NCI-H2196 treated with DMSO at 0.1 percent for 48 hours (cell line): ENCODE measurements around the gene FBXO22.
"Not testable (repeated sequence)": the region's sequence is repeated elsewhere in the genome, so short reads cannot be mapped to it uniquely, and the experiment has no call there.

Source experiments
- DNase-seq: peaks from one replicate; lab custom pipeline; 2025; ENCODE audit not compliant: unreplicated experiment; lab: John Stamatoyannopoulos, UW

Gene FBXO22

GRCh38 chr15:75903331-75904239, at the start of gene FBXO22:
Gene FBXO22 (plus strand): TSS chr15:75903878. CDS start chr15:75903964, 86 bp downstream.
- peak; percentile 54 for DNase-seq

DNA sequence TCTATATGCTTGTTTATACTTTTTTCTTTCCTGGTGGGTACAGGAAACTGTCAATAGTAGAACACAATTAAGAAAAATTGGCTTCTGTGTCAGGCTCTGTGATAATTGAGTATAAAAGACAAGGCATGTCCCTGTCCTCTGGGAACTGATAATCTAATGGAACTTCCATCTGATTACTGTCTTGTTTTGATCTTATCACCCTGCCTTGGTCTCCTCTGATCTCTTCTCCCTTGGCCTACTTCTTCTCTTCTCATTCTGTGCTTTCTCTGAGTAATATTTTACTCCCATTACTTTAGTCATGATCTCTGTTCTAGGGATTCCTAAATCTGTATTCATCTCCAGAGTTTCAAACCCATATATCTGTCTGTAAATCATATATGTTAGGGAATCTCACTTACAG, 45.8 kb upstream of the FBXO22 start:
- DNase-seq, result no peak

GRCh38 chr15:75861750-75862402, 41.8 kb upstream of the FBXO22 start:
- DNase-seq, result no peak

DNA sequence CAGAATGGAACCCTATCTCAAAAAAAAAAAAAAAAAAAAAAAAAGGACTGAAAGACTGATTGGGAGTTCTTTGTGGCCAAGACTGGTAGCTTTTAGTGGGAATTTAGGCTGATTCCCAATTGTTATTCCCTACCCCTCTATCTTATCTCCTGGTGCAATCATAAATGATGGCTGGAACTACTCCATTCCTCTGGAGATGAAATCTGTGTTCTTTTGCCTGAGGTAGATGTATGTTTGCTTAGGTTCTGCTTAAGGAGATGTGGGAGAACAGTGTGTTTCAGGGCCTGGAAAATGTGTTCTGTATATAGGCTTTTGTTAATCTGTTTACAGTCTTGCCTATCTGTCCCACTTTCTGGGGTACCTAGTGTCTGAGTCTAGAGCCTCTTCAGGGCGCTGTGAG, 40.9 kb upstream of the FBXO22 start:
- DNase-seq, result no peak

GRCh38 chr15:75864213-75865059, 39.2 kb upstream of the FBXO22 start:
- no peak for DNase-seq

DNA sequence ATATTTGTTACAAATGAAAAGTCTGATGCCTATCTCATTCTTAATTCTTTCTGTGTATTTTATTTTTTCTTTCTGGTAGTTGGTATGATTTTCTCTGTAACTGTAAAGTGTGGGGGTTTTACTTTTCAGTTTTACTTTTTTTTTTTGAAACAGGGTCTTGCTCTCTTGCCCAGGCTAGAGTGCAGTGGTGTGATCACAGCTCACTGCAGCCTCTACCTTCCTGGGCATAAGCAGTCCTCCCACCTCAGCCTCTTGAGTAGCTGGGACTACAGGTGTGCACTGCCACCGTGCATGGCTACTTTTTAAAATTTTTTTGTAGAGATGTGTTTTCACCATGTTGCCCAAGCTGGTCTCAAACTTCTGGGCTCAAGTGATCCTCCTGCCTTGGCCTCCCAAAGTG, 37.6 kb upstream of the FBXO22 start:
- DNase-seq, result not testable (repeated sequence)

- DNase-seq, result no peak
These were observed 36.8 kb upstream of the FBXO22 start for GRCh38 chr15:75866916-75867315.

DNA sequence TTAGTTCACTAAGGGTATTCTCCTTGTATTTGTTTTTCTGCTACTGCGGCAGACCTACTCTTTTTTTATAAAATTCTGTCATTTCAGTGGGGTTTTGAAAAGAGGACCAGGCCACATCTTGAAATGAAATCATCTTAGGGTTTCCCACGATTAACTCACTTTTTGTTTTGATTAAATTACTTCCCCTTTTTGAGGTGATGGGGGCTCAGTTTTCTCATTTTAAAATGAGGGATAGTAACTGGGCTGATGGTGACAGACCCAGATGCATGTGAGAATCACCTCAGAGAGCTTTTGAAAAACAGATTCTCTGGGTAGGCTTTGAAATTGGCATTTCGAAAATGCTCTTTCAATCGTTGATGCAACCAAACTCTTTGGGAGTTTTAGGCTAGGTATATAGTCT, 36.2 kb upstream of the FBXO22 start:
- DNase-seq, result no peak

- DNase-seq, result no peak
These were observed 35.7 kb upstream of the FBXO22 start for GRCh38 chr15:75868019-75868418.

DNA sequence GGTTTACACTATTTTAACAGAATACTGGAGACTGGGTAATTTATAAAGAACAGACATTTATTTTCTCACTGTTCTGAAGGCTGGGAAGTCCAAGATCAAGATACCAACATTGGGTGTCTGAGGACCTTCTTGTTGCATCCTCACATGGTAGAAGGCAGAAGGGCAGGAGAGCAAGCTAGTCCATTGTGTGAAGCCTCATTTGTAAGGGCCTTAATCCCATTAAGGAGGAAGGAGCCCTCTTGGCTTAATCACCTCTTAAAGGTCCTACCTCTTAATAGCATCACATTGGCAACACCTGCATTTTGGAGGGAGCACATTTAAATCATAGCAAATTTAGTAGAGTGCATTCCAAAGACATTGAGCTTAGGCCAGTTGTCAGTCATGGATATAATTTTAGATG, 34.2 kb upstream of the FBXO22 start:
- no peak for DNase-seq

DNA sequence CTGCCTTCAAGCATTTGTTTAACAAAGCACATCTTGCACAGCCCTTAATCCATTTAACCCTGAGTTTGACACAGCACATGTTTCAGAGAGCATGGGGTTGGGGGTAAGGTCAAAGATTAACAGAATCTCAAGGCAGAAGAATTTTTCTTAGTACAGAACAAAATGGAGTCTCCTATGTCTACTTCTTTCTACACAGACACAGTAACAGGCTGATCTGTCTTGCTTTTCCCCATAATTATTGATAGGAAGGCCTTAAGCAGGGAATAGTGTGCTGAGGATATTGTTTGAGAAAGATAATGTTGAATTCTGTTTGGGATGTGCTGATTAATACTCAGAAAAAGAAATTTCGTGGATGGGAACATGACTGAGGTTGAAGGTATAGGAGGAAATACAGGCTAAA, 32.1 kb upstream of the FBXO22 start:
- not testable (repeated sequence) for DNase-seq

DNA sequence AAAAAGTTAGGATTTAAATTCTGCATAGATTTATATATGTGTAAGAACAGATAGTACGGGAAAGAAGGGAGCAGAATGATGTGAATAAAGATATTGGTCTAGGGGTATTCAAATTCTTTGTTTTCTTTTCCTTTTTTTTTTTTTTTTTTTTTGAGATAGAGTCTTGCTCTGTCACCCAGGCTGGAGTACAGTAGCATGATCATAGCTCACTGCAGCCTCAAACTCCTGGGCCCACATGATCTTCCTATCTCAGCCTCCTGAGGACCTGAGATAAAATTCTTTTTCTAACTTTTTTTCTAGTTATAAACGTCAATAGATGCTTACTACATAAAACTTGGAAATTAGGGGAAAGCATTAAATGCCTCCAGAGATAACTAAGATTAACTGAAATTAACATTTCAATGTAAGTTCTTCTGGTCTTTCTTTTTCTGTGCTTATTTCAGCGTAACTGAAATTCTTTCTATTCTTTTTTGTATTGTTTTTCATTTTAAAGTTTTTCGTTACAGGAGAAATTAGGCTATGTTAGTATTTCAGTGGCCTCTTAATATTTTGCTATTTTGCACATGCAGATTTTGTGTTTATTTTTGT, 31.2 kb upstream of the FBXO22 start:
- DNase-seq, result no peak

DNA sequence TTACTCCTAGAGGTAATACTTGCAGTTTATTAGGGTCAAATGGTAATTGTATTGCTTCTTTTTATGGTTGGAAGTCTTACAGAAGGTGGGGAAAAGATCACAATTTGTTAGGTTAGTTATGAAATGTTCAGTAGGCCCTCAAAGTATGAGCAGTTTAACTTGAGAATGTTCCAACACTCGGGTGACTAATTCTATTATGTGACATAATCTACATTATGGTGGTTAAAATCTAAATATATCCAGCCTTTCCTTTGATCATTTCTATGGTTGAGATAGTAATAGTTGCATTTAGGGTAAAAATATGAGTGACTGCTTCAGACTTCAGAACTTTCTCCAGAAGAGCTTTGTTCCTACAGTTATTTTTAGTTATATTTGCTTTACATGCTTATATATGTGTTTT, 19.6 kb upstream of the FBXO22 start:
- no peak for DNase-seq

DNA sequence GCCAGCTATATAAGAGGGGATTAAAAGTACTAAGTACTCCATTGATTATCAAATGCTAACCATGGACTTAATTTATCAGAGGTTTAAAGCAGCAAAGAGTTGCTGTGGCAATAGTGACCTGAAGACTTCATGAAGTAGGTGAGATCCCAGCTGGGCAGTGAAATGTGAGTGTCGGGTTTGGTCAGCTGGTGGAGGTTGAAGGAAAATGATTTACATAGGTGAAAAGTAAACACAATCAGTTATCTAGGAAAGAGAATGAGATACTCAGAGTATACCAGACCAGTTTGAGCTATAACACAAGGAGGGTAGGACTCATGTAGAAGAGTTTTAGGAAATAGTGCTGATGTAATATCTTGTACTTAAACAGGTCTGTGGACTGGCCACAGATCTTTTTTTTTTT, 16.5 kb upstream of the FBXO22 start:
- DNase-seq, result no peak

- no peak for DNase-seq
These were observed 11.8 kb upstream of the FBXO22 start for GRCh38 chr15:75891895-75892294.

GRCh38 chr15:75895731-75896130, 7.9 kb upstream of the FBXO22 start:
- DNase-seq, result no peak

GRCh38 chr15:75900577-75900976, 3.1 kb upstream of the FBXO22 start:
- DNase-seq, result no peak

GRCh38 chr15:75902129-75902557, 1.5 kb upstream of the FBXO22 start:
- DNase-seq, result no peak

- DNase-seq, result no peak
These were observed 1.6 kb downstream of the FBXO22 start for GRCh38 chr15:75905231-75905630.

DNA sequence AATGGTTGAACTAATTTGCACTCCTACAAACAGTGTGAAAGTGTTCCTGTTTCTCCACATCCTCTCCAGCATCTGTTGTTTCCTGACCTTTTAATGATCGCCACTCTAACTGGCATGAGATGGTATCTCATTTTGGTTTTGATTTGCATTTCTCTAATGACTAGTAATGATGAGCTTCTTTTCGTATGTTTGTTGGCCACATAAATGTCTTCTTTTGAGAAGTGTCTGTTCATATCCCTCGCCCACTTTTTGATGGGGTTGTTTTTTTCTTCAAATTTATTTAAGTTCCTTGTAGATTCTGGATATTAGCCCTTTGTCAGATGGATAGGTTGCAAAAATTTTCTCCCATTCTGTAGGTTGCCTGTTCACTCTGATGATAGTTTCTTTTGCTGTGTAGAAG, 6.7 kb downstream of the FBXO22 start:
- DNase-seq, result not testable (repeated sequence)

- no peak for DNase-seq
These were observed 13.3 kb downstream of the FBXO22 start for GRCh38 chr15:75916978-75917377.
